Small intestine (tissue), 7 donors: ENCODE measurements around the gene TNPO3. TPM values are rescaled to one million over a fixed set of nuclear protein-coding genes. Genes with fewer than 3 reads are reported as not detected.

Experiments used
- DNase-seq, 2 donors: peaks; one replicate each; pipeline versions ENCODE4 v3.0.0 to v3.0.0-alpha.2; 2013
- FAIRE-seq: peaks from 2 replicates; lab custom pipeline; 2012; peaks lifted over from hg19 to GRCh38; lab: Jason Lieb, UNC
- H3K27ac ChIP-seq, 3 donors: one replicate each; pipeline ENCODE4 v1.5.1; 2013; ENCODE audit warnings: low read length in 2 of 3, mild to moderate bottlenecking in 2 of 3, control low read depth in 1 of 3, inconsistent platforms in 1 of 3, low read depth in 1 of 3, moderate library complexity in 1 of 3
- H3K27me3 ChIP-seq, 3 donors: one replicate each; pipeline ENCODE4 v1.6.1; 2013; ENCODE audit warnings: low read length in 3 of 3, inconsistent platforms in 1 of 3; ENCODE audit not compliant: control insufficient read depth in 3 of 3, insufficient read depth in 3 of 3
- H3K36me3 ChIP-seq, 3 donors: one replicate each; pipeline ENCODE4 v1.6.1; 2013; ENCODE audit warnings: low read length in 3 of 3, inconsistent platforms in 1 of 3, low read depth in 1 of 3, mild to moderate bottlenecking in 1 of 3, moderate library complexity in 1 of 3; ENCODE audit not compliant: control insufficient read depth in 3 of 3, insufficient read depth in 2 of 3
- H3K4me1 ChIP-seq, 3 donors: one replicate each; pipeline ENCODE4 v1.6.1; 2013; ENCODE audit warnings: low read length in 2 of 3, inconsistent platforms in 1 of 3, low read depth in 1 of 3, mild to moderate bottlenecking in 1 of 3, moderate library complexity in 1 of 3; ENCODE audit not compliant: control insufficient read depth in 3 of 3, insufficient read depth in 2 of 3
- H3K4me3 ChIP-seq, 3 donors: one replicate each; pipeline ENCODE4 v1.5.1; 2013; ENCODE audit warnings: low read length in 3 of 3, control low read depth in 1 of 3, inconsistent platforms in 1 of 3, low read depth in 1 of 3, mild to moderate bottlenecking in 1 of 3, moderate library complexity in 1 of 3
- H3K9me3 ChIP-seq, 2 donors: one replicate each; pipeline ENCODE4 v1.6.1; 2013; ENCODE audit warnings: low read depth in 1 of 2, low read length in 1 of 2; ENCODE audit not compliant: control insufficient read depth in 2 of 2, insufficient read depth in 1 of 2
- WGBS, 3 donors: extraction: QIAGEN DNeasy Blood & Tissue Kit; methylation state at CpG; one replicate each; pipeline ENCODE4 v1.1.7; 2013; 5-methylcytosine and 5-hydroxymethylcytosine counted together
- polyA plus RNA-seq, 4 donors: library from polyadenylated mRNA; stranded (reverse) in 3 of 4; unstranded in 1 of 4; fragments of 200-250 nt in 3 of 4; fragments of 120-200 nt in 1 of 4; gene quantifications; one replicate each; pipeline versions ENCODE4 v1.2.1 to v1.2.3, GENCODE V29; 2013
- donor health status: healthy with polysubstance abuse.
- donor health status: control.
- donor health status: control.
- donor health status: Bipolar disorder and iron deficiency.
- donor health status: healthy.

TNPO3 gene
- polyA plus RNA-seq, 4 donors, result 14.1 to 34.1 (median 17.2) TPM

GRCh38 chr7:128934361-128935341, 120.3 kb downstream of the TNPO3 start:
- Histone ChIP-seq H3K27me3 (peaks cover 0 to 14% (median 0%) of the 10 kb centered on the region in 3 donors), H3K4me3 (no peak overlapping the region), H3K36me3 (no peaks in the 10 kb centered on the region), H3K4me1 (peaks cover 0 to 31% (median 0%) of the 10 kb centered on the region in 3 donors), H3K9me3 (no peaks in the 10 kb centered on the region), H3K27ac (peak overlapping the region in 2 of 3 donors; percentile 9 to 17)
- DNase-seq, result no peak
- 73 to 79% (median 73%) methylated on average over 14 of the region's 14 CpGs for WGBS, 3 donors
- FAIRE-seq, result no peak

- peaks cover 0 to 22% (median 0%) of the 10 kb centered on the region in 3 donors for H3K4me1 ChIP-seq
- DNase-seq (peak in 1 of 2 donors; percentile 43), FAIRE-seq (no peak)
- no peak overlapping the region for H3K4me3 ChIP-seq
- peak overlapping the region in 1 of 3 donors; percentile 11 for H3K27ac ChIP-seq
- H3K36me3 ChIP-seq, result no peaks in the 10 kb centered on the region
- H3K9me3 ChIP-seq, result no peaks in the 10 kb centered on the region
- peaks cover 0 to 5% (median 0%) of the 10 kb centered on the region in 3 donors for H3K27me3 ChIP-seq
- 51 to 80% (median 73%) methylated on average over 15 of the region's 15 CpGs for WGBS, 3 donors
These were observed 121.6 kb downstream of the TNPO3 start for GRCh38 chr7:128933180-128933891.

DNA sequence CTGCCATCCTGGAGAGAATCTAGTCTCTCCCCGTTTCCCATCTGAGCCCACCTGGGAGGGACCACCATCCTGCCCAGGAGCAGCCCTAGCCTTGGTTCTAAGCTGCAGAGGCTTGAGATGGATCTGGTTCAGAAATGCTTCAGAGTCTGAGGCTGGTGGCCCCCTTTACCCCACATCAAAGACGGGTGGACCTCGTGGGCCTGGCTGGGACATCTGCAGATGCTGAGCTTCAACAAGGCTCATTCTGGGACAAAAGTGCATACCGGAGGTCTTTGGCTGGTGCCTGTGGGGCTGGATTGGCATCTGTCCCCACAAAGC, 122.1 kb downstream of the TNPO3 start:
- H3K36me3 ChIP-seq, result no peaks in the 10 kb centered on the region

GRCh38 chr7:128931965-128932861, 122.7 kb downstream of the TNPO3 start:
- FAIRE-seq, result no peak
- H3K27ac ChIP-seq, result no peak overlapping the region

More for the DNA sequence above, 122.1 kb downstream of the TNPO3 start:
- 64 to 80% (median 73%) methylated on average over 4 of the region's 4 CpGs for WGBS, 3 donors
- peaks cover 0 to 4% (median 0%) of the 10 kb centered on the region in 3 donors for H3K27me3 ChIP-seq
- H3K4me1 ChIP-seq, result peaks cover 0 to 22% (median 0%) of the 10 kb centered on the region in 3 donors
- no peaks in the 10 kb centered on the region for H3K9me3 ChIP-seq
- no peak overlapping the region for H3K4me3 ChIP-seq
- DNase-seq (no peak), FAIRE-seq (no peak)
- no peak overlapping the region for H3K27ac ChIP-seq

DNA sequence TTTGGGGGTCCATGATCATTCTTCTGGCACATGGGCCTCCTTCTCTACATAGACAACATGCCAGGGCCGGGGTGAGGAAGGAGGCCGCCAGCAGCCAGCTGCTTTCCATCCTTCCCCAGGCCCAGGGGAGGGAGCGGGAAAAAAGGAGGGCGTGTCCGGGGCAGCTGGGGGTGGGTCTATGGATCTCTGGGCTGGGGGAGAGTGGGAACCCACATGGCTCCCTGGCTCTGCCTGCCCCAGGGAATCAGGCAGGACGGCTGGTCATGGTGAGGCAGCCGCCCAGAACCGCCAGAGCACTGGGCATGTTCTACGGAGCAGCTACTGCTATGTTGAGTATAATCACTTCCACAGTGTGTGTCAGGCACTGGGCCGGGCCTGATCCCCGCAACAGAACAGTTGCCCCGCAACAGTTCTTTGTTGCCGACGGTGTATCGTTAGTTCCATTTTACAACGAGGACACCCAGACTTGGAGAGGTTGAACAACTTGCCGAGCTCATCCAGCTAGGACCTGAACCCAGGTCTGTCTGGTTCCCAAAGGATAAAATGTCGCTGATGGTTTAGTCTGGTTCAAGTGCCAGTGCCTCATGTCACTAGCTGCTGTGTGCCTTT, 123.6 kb downstream of the TNPO3 start:
- Histone ChIP-seq H3K9me3 (no peaks in the 10 kb centered on the region), H3K4me1 (peaks cover 0 to 9% (median 0%) of the 10 kb centered on the region in 3 donors), H3K27ac (no peak overlapping the region), H3K36me3 (no peaks in the 10 kb centered on the region), H3K27me3 (peaks cover 0 to 2% (median 0%) of the 10 kb centered on the region in 3 donors), H3K4me3 (no peak overlapping the region)
- no peak for DNase-seq
- 91 to 96% (median 92%) methylated on average over 18 of the region's 18 CpGs for WGBS, 3 donors
- FAIRE-seq, result no peak

More at GRCh38 chr7:128931965-128932861, 122.7 kb downstream of the TNPO3 start:
- no peak for DNase-seq
- peaks cover 0 to 17% (median 0%) of the 10 kb centered on the region in 3 donors for H3K4me1 ChIP-seq
- H3K27me3 ChIP-seq, result no peaks in the 10 kb centered on the region
- 89 to 93% (median 89%) methylated on average over 19 of the region's 19 CpGs for WGBS, 3 donors
- no peak overlapping the region for H3K4me3 ChIP-seq
- no peaks in the 10 kb centered on the region for H3K9me3 ChIP-seq
- no peaks in the 10 kb centered on the region for H3K36me3 ChIP-seq

DNA sequence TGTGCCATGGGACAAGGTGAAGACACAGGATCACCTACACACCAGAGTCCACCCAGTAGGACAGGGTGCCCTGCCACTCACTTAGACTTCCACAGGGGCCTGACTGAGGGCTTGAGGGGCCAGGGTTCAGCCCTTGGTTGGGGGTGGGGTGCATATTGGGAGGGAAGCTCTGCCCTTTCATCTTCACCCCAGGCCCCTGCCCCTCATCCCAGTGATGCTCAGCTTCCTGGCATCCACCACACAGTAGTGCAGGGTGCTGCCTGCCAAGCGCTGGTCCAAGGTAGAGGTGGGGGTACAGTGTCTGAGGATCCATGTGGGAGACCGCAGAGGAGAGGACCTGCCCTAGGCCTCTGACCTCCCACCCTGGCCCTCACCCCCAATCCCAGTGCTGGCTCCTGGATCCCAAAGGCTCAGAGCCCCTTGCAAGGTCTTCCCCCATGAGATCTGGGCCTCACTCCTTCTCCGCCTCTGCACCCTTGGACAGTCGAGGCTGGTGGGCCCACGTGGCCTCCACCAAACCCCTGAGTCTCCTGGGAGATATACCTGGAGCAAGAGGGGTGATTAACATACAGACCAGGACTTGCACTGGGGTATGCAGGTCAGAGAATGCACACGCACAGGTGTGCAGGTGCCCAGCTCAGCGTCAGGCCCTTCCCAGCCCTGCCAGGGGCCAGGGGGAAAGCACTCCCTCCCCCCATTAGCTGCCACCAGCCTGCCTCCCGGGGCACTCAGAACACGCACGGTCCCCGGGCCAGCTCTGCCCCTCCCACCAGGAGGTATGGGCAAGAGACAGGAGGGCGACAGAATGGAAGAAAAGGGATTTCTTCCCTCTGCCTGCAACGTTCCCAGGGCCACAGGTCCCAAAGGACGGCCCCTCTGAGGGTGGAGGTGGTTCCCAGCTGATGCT, 125.8 kb downstream of the TNPO3 start:
- DNase-seq, result no peak
- 81 to 84% (median 84%) methylated on average over 14 of the region's 14 CpGs for WGBS, 3 donors

More for the DNA sequence above, 125.8 kb downstream of the TNPO3 start:
- Histone ChIP-seq H3K36me3 (no peaks in the 10 kb centered on the region), H3K27me3 (peaks cover 0 to 3% (median 0%) of the 10 kb centered on the region in 3 donors), H3K9me3 (no peaks in the 10 kb centered on the region), H3K4me1 (no peaks in the 10 kb centered on the region), H3K4me3 (no peak overlapping the region), H3K27ac (no peak overlapping the region)
- FAIRE-seq, result no peak
